CD4-positive, alpha-beta memory T cell (primary cell): ENCODE measurements around the gene MYO9B. TPM values are rescaled to one million over a fixed set of nuclear protein-coding genes. Genes with fewer than 3 reads are reported as not detected.

ENCODE experiments used
- CTCF ChIA-PET: fragments of 350-600 bp; sonication (Branson Sonifier 250); formaldehyde crosslinking; loops from one replicate; lab custom pipeline; 2021; ENCODE audit warnings: inconsistent platforms; ENCODE audit not compliant: partially characterized antibody; lab: Charles Lee
- POLR2A ChIA-PET: fragments of 350-600 bp; sonication (Branson Sonifier 250); formaldehyde crosslinking; loops from one replicate; lab custom pipeline; 2021; ENCODE audit not compliant: partially characterized antibody; lab: Charles Lee
- DNase-seq, 5 donors: peaks; one replicate each; pipeline versions ENCODE4 v3.0.0 to v3.0.0-alpha.2; 2020 to 2022; ENCODE audit warnings: mixed read lengths in 1 of 5
- H3K27ac ChIP-seq: one replicate; pipeline ENCODE4 v1.7.0; 2013; ENCODE audit warnings: low read depth, low read length
- H3K27me3 ChIP-seq: 2 replicates; pipeline ENCODE4 v1.7.0; 2013; ENCODE audit warnings: mild to moderate bottlenecking, low read length, moderate library complexity; ENCODE audit not compliant: insufficient read depth
- H3K36me3 ChIP-seq: 2 replicates; pipeline ENCODE4 v1.7.0; 2013; ENCODE audit warnings: mild to moderate bottlenecking, low read length, moderate library complexity; ENCODE audit not compliant: insufficient read depth
- H3K4me1 ChIP-seq: 2 replicates; pipeline ENCODE4 v1.7.0; 2013; ENCODE audit warnings: mild to moderate bottlenecking, low read length, moderate library complexity; ENCODE audit not compliant: insufficient read depth
- H3K4me3 ChIP-seq, 2 donors: one replicate each; pipeline ENCODE4 v1.7.0; 2013; ENCODE audit warnings: low read length in 2 of 2, mild to moderate bottlenecking in 1 of 2
- H3K9me3 ChIP-seq, 2 donors: one replicate each; pipeline ENCODE4 v1.7.0; 2013; ENCODE audit warnings: low read length in 2 of 2, control low read depth in 1 of 2; ENCODE audit not compliant: control insufficient read depth in 1 of 2
- H3K27ac Mint-ChIP-seq, 7 donors: one replicate each; pipeline ENCODE4 v1.8.0; 2020 to 2021; ENCODE audit warnings: mixed read lengths in 7 of 7, mild to moderate bottlenecking in 6 of 7, inconsistent platforms in 3 of 7, moderate library complexity in 3 of 7
- H3K27me3 Mint-ChIP-seq, 2 donors: one replicate each; pipeline ENCODE4 v1.8.0; 2020 to 2021; ENCODE audit warnings: mixed read lengths in 2 of 2
- H3K36me3 Mint-ChIP-seq, 2 donors: one replicate each; pipeline ENCODE4 v1.8.0; 2020 to 2021; ENCODE audit warnings: mixed read lengths in 2 of 2, inconsistent platforms in 1 of 2, mild to moderate bottlenecking in 1 of 2
- H3K4me1 Mint-ChIP-seq, 4 donors: one replicate each; pipeline ENCODE4 v1.8.0; 2020 to 2021; ENCODE audit warnings: mixed read lengths in 4 of 4, mild to moderate bottlenecking in 1 of 4
- H3K4me3 Mint-ChIP-seq, 8 donors: one replicate each; pipeline ENCODE4 v1.8.0; 2020 to 2021; ENCODE audit warnings: mixed read lengths in 8 of 8, mild to moderate bottlenecking in 7 of 8, moderate library complexity in 6 of 8, inconsistent platforms in 3 of 8
- H3K9me3 Mint-ChIP-seq, 8 donors: one replicate each; pipeline ENCODE4 v1.8.0; 2020 to 2021; ENCODE audit warnings: mixed read lengths in 8 of 8, mild to moderate bottlenecking in 5 of 8, inconsistent platforms in 3 of 8, moderate library complexity in 1 of 8
- intact Hi-C: fragments of 100-400 bp; cut with micrococcal nuclease; formaldehyde crosslinking; loops from one replicate; pipeline ENCODE4 v1.15.1; 2023
- polyA plus RNA-seq, 2 donors: library from polyadenylated mRNA; unstranded; fragments of 300-500 nt; fragmentation: Illumina TruSeq; gene quantifications; one replicate each; pipeline ENCODE4 v1.2.3, GENCODE V29; 2021
- total RNA-seq, 2 experiments: library from RNA; stranded (reverse); gene quantifications; one replicate each; pipeline ENCODE4 v1.2.3, GENCODE V29; 2021

The MYO9B gene
- total and polyA plus RNA-seq, 4 experiments from 2014 or later = 1.3 to 181 (median 101) TPM

GRCh38 chr19:17234911-17235299 lies 159.3 kb downstream of the MYO9B start:
- intact Hi-C loops = loop anchor here (1.0 to 2.0 kb wide), 6 partner anchors 9 to 168 kb away; partner anchors contain the start of genes HAUS8, MYO9B, OCEL1 and USE1
- peak overlapping the region in 1 of 7 donors; percentile 64 for H3K27ac Mint-ChIP-seq

DNA sequence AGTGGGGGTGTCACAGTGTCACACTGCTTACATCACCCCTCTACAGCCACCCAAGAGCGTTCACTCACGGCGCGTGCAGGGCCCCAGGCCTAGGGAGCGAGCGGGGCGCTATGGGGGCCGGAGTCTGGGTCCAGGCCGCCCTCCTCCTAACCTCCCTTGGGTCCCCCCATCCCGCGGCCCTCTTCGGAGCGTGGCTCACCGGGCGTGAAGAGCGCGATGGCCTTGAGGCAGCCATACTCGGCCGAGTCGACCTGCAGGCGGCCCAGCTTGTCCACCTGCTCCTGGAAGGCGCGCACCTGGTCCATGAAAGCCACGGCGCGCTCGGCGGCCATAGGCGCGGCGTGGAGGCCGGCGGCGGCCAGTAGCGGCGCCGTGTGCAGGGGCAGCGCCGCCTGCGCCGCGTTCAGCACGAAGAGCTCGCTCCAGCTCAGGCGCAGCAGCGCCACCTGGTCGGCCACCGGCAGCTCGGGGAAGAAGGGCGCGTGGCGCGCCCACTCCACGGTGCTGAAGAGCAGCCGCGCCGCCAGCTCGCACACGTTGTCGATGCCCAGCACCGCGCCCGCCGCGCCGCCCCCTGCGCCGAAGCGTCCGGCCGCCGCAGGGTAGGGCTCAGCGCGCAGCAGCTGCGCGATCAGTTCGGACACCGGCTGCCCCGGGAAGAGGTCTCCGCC lies 159.9 kb downstream of the MYO9B start:
- peak overlapping the region; percentile 40 for H3K27ac ChIP-seq
- peak; percentile 71 to 77 (median 73) for DNase-seq
- Mint-ChIP-seq H3K27ac (peak overlapping the region in 1 of 7 donors; percentile 64), H3K4me1 (peaks cover 2 to 28% (median 6%) of the 10 kb centered on the region in 4 donors), H3K9me3 (no peaks in the 10 kb centered on the region), H3K27me3 (no peaks in the 10 kb centered on the region), H3K36me3 (peaks cover 0 to 8% of the 10 kb centered on the region in 2 donors), H3K4me3 (peak overlapping the region; percentile 70 to 85 (median 78))
- POLR2A ChIA-PET = interaction anchor here (0.6 to 4.1 kb wide), 15 partner anchors 9 to 160 kb away, joined by 3 to 53 read pairs (median 9); partner anchors contain the start of genes BABAM1, HAUS8, MYO9B and NR2F6
- peaks cover 20% of the 10 kb centered on the region for H3K4me1 ChIP-seq
- no peaks in the 10 kb centered on the region for H3K9me3 ChIP-seq
- no peaks in the 10 kb centered on the region for H3K27me3 ChIP-seq
- intact Hi-C loops = loop anchor here (1.0 to 2.0 kb wide), 6 partner anchors 9 to 168 kb away; partner anchors contain the start of genes HAUS8, MYO9B, OCEL1 and USE1
- CTCF ChIA-PET = interaction anchor here (0.6 to 3.0 kb wide), 19 partner anchors 10 to 463 kb away, joined by 3 to 20 read pairs (median 4); partner anchors contain the start of genes BABAM1, OCEL1 and USE1
- no peaks in the 10 kb centered on the region for H3K36me3 ChIP-seq
- peak overlapping the region; percentile 69 to 84 for H3K4me3 ChIP-seq

More at GRCh38 chr19:17234911-17235299, 159.3 kb downstream of the MYO9B start:
- ChIA-PET POLR2A (interaction anchor here (0.6 to 4.1 kb wide), 16 partner anchors 8 to 460 kb away, joined by 3 to 53 read pairs (median 8); partner anchors contain the start of genes BABAM1, HAUS8, MYO9B and NR2F6), CTCF (interaction anchor here (0.6 to 3.0 kb wide), 18 partner anchors 9 to 462 kb away, joined by 3 to 20 read pairs (median 4); partner anchors contain the start of genes BABAM1, OCEL1 and USE1)
- DNase-seq = peak; percentile 45 to 62 (median 48)
- H3K4me3 ChIP-seq = peak overlapping the region; percentile 69 to 84
- H3K27me3 ChIP-seq = no peaks in the 10 kb centered on the region
- no peaks in the 10 kb centered on the region for H3K36me3 ChIP-seq
- peaks cover 20% of the 10 kb centered on the region for H3K4me1 ChIP-seq
- no peaks in the 10 kb centered on the region for H3K27me3 Mint-ChIP-seq
- peak overlapping the region; percentile 70 to 85 (median 78) for H3K4me3 Mint-ChIP-seq
- peaks cover 0 to 8% of the 10 kb centered on the region in 2 donors for H3K36me3 Mint-ChIP-seq
- H3K9me3 ChIP-seq = no peaks in the 10 kb centered on the region
- peak overlapping the region; percentile 40 for H3K27ac ChIP-seq
- H3K4me1 Mint-ChIP-seq = peaks cover 2 to 28% (median 6%) of the 10 kb centered on the region in 4 donors
- H3K9me3 Mint-ChIP-seq = no peaks in the 10 kb centered on the region

- intact Hi-C loops = loop anchor here (1.0 to 2.0 kb wide), 6 partner anchors 10 to 169 kb away; partner anchors contain the start of genes HAUS8, MYO9B, OCEL1 and USE1
- no peaks in the 10 kb centered on the region for H3K36me3 ChIP-seq
- H3K4me3 ChIP-seq = peak overlapping the region in 1 of 2 donors; percentile 69
- no peak for DNase-seq
- no peaks in the 10 kb centered on the region for H3K27me3 ChIP-seq
- H3K9me3 Mint-ChIP-seq = peaks cover 0 to 2% (median 0%) of the 10 kb centered on the region in 8 donors
- no peak overlapping the region for H3K27ac ChIP-seq
- H3K4me1 Mint-ChIP-seq = peaks cover 2 to 28% (median 6%) of the 10 kb centered on the region in 4 donors
- no peaks in the 10 kb centered on the region for H3K9me3 ChIP-seq
- no peaks in the 10 kb centered on the region for H3K27me3 Mint-ChIP-seq
- H3K4me3 Mint-ChIP-seq = peak overlapping the region in 7 of 8 donors; percentile 22 to 63 (median 39)
- ChIA-PET CTCF (interaction anchor here (0.9 to 3.0 kb wide), 18 partner anchors 10 to 463 kb away, joined by 3 to 20 read pairs (median 4); partner anchors contain the start of genes OCEL1 and USE1), POLR2A (interaction anchor here (0.5 to 4.1 kb wide), 15 partner anchors 9 to 161 kb away, joined by 3 to 53 read pairs (median 9); partner anchors contain the start of genes BABAM1, HAUS8, MYO9B and NR2F6)
- no peak overlapping the region for H3K27ac Mint-ChIP-seq
- H3K36me3 Mint-ChIP-seq = peaks cover 0 to 8% of the 10 kb centered on the region in 2 donors
- H3K4me1 ChIP-seq = peaks cover 20% of the 10 kb centered on the region
Measured at GRCh38 chr19:17235971-17236777, 160.6 kb downstream of the MYO9B start.

DNA sequence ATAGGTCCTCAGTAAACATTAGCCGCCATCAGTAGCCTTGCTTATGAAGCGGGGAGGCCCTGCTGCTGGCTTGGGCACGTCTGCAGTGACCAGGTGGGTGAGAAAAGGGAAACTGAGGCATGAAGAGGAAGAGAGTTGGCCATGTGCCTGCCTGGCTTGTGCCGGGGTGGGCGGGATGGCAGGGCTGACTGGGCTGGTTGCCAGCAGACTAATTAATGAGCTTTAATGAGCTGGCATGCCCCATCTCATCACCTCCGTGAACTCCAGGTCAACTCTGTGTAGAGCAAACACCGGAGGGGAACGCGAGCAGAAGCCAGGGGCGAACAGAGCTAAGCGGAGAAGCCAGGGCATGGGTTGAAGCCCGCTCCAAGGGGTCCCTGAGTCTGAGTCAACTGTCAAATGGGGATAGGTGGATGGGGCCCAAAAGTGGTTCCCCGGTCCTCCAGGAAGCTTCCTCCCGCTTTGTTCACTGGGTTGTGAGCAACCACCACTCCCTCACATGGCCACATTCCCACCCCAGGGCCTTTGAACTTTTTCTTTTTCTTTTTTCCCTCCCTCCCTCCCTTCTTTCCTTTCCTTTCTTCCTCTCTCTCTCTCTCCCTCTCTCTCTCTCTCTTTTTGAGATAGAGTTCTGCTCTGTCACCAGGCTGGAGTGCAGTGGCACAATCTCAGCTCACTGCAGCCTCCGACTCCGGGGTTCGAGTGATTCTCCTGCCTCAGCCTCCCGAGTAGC lies 161.4 kb downstream of the MYO9B start:
- H3K4me1 ChIP-seq = peaks cover 20% of the 10 kb centered on the region
- H3K36me3 Mint-ChIP-seq = peaks cover 0 to 5% of the 10 kb centered on the region in 2 donors
- CTCF ChIA-PET = interaction anchor here (0.8 to 3.0 kb wide), 6 partner anchors 11 to 169 kb away, joined by 3 to 20 read pairs (median 8); partner anchors contain the start of genes ANKLE1 and OCEL1
- H3K36me3 ChIP-seq = no peaks in the 10 kb centered on the region
- no peaks in the 10 kb centered on the region for H3K27me3 ChIP-seq
- no peaks in the 10 kb centered on the region for H3K9me3 ChIP-seq
- intact Hi-C loops = no loop called here
- H3K4me3 Mint-ChIP-seq = peak overlapping the region in 4 of 8 donors; percentile 33 to 54 (median 46)
- H3K27ac Mint-ChIP-seq = peak overlapping the region in 5 of 7 donors; percentile 22 to 70 (median 35)
- DNase-seq = no peak
- no peak overlapping the region for H3K4me3 ChIP-seq
- H3K27me3 Mint-ChIP-seq = no peaks in the 10 kb centered on the region
- peaks cover 2 to 28% (median 6%) of the 10 kb centered on the region in 4 donors for H3K4me1 Mint-ChIP-seq
- POLR2A ChIA-PET = interaction anchor here (0.5 to 4.1 kb wide), 4 partner anchors 10 to 62 kb away, joined by 3 to 53 read pairs (median 28); partner anchors contain the start of genes OCEL1 and USE1
- peaks cover 0 to 2% (median 0%) of the 10 kb centered on the region in 8 donors for H3K9me3 Mint-ChIP-seq
- H3K27ac ChIP-seq = no peak overlapping the region

- ChIA-PET POLR2A (interaction anchor here (3.9 to 4.1 kb wide), 2 partner anchors 11 to 23 kb away, joined by 51 to 53 read pairs; partner anchors contain the start of genes OCEL1 and USE1), CTCF (interaction anchor here (0.8 to 1.4 kb wide), 4 partner anchors 12 to 112 kb away, joined by 3 read pairs; partner anchors contain the start of gene ANKLE1)
- H3K4me3 Mint-ChIP-seq = peak overlapping the region in 3 of 8 donors; percentile 21 to 49 (median 39)
- no peaks in the 10 kb centered on the region for H3K36me3 Mint-ChIP-seq
- H3K9me3 ChIP-seq = no peaks in the 10 kb centered on the region
- H3K36me3 ChIP-seq = no peaks in the 10 kb centered on the region
- no peak for DNase-seq
- H3K4me3 ChIP-seq = no peak overlapping the region
- no peak overlapping the region for H3K27ac ChIP-seq
- no peaks in the 10 kb centered on the region for H3K27me3 ChIP-seq
- intact Hi-C loops = no loop called here
- H3K4me1 Mint-ChIP-seq = peaks cover 2 to 20% (median 7%) of the 10 kb centered on the region in 4 donors
- H3K27me3 Mint-ChIP-seq = no peaks in the 10 kb centered on the region
- peak overlapping the region in 1 of 7 donors; percentile 70 for H3K27ac Mint-ChIP-seq
- H3K9me3 Mint-ChIP-seq = peaks cover 0 to 2% (median 0%) of the 10 kb centered on the region in 8 donors
- peaks cover 20% of the 10 kb centered on the region for H3K4me1 ChIP-seq
Measured at GRCh38 chr19:17237747-17238706, 162.4 kb downstream of the MYO9B start.
